K562 (cell line): Measurements from ENCODE around the gene NOSIP. TPM values are rescaled to one million over a fixed set of nuclear protein-coding genes. Genes with fewer than 3 reads are reported as not detected.

Experiments
- ARID2 ChIP-seq: fragments of 450-650 bp; IDR thresholded peaks from 2 replicates; pipeline ENCODE4 v1.6.1; 2017; ENCODE audit warnings: antibody characterized with exemption, mild to moderate bottlenecking
- ATF6 ChIP-seq: sonication (generic); formaldehyde crosslinking; IDR thresholded peaks from 2 replicates; pipeline ENCODE4 v1.4.0; 2020; ENCODE audit warnings: mild to moderate bottlenecking, missing genetic modification reagents
- BCOR ChIP-seq: fragments of 450-650 bp; IDR thresholded peaks from 2 replicates; pipeline ENCODE4 v1.6.1; 2016
- CHD1 ChIP-seq: fragments of 200-600 bp; sonication (generic); IDR thresholded peaks from one replicate; pipeline ENCODE4 v1.6.1; 2012; ENCODE audit warnings: mild to moderate bottlenecking, moderate library complexity, low read length, inconsistent platforms
- CREBBP ChIP-seq: IDR thresholded peaks from one replicate; pipeline ENCODE4 v1.6.1; 2012; ENCODE audit warnings: low read depth, mild to moderate bottlenecking, control low read depth, inconsistent platforms, low read length
- ESRRA ChIP-seq: fragments of 450-650 bp; IDR thresholded peaks from 2 replicates; pipeline ENCODE4 v1.6.1; 2014; ENCODE audit warnings: low read depth, mild to moderate bottlenecking, moderate library complexity, borderline replicate concordance
- HDAC2 ChIP-seq: fragments of 450-650 bp; IDR thresholded peaks from 2 replicates; pipeline ENCODE4 v1.6.1; 2016; ENCODE audit warnings: mild to moderate bottlenecking
- MED1 ChIP-seq: sonication (generic); formaldehyde crosslinking; IDR thresholded peaks from 2 replicates; pipeline ENCODE4 v1.8.1; 2023; ENCODE audit warnings: missing genetic modification reagents, borderline replicate concordance
- MXI1 ChIP-seq: IDR thresholded peaks from 2 replicates; pipeline ENCODE4 v1.6.1; 2011; ENCODE audit warnings: low read depth, mild to moderate bottlenecking, improper control_type of control experiment, low read length
- NCOA4 ChIP-seq: fragments of 450-650 bp; IDR thresholded peaks from 2 replicates; pipeline ENCODE4 v1.6.1; 2018; ENCODE audit warnings: mild to moderate bottlenecking; ENCODE audit not compliant: partially characterized antibody
- NR1H2 ChIP-seq: sonication (generic); formaldehyde crosslinking; IDR thresholded peaks from 2 replicates; pipeline ENCODE4 v1.4.0; 2020; ENCODE audit warnings: mild to moderate bottlenecking, missing genetic modification reagents
- NR4A1 ChIP-seq, 2 experiments: fragments of 250-450 bp in 1 of 2; fragments of 450-650 bp in 1 of 2; sonication (Bioruptor Pico) in 1 of 2; IDR thresholded peaks; 2 replicates each; pipeline versions ENCODE4 v1.4.0 to v1.6.1; 2016 to 2020; ENCODE audit warnings: mild to moderate bottlenecking in 2 of 2, missing compliant biosample characterization in 1 of 2, missing genetic modification characterization in 1 of 2, moderate library complexity in 1 of 2
- NUFIP1 ChIP-seq: fragments of 450-650 bp; IDR thresholded peaks from 2 replicates; pipeline ENCODE4 v1.6.1; 2018; ENCODE audit not compliant: partially characterized antibody
- PTTG1 ChIP-seq: fragments of 450-650 bp; IDR thresholded peaks from 2 replicates; pipeline ENCODE4 v1.6.1; 2016; ENCODE audit warnings: low read depth, mild to moderate bottlenecking, missing genetic modification characterization, missing compliant biosample characterization
- SETDB1 ChIP-seq: IDR thresholded peaks from one replicate; pipeline ENCODE4 v1.6.1; 2012; ENCODE audit warnings: low read length, control low read depth, inconsistent platforms
- TEAD1 ChIP-seq, 2 experiments: fragments of 450-650 bp in 1 of 2; sonication (generic) in 1 of 2; formaldehyde crosslinking; IDR thresholded peaks; 2 replicates each; pipeline versions ENCODE4 v1.4.0 to v1.8.0; 2020 to 2022; ENCODE audit warnings: mild to moderate bottlenecking in 2 of 2, missing genetic modification reagents in 1 of 2
- ZBED1 ChIP-seq: IDR thresholded peaks from 2 replicates; pipeline ENCODE4 v1.6.1; 2014
- ZBTB7A ChIP-seq: IDR thresholded peaks from 2 replicates; pipeline ENCODE4 v1.6.1; 2011; ENCODE audit warnings: low read depth, mild to moderate bottlenecking, low read length, moderate library complexity, borderline replicate concordance; ENCODE audit not compliant: control insufficient read depth
- ZNF146 ChIP-seq: IDR thresholded peaks from one replicate; pipeline ENCODE4 v1.6.1; 2018; ENCODE audit warnings: missing compliant biosample characterization; ENCODE audit not compliant: unreplicated experiment
- ZNF561 ChIP-seq: fragments of 450-650 bp; formaldehyde crosslinking; conservative IDR thresholded peaks from 2 replicates; pipeline ENCODE4 v1.4.0; 2020; ENCODE audit warnings: mild to moderate bottlenecking, moderate library complexity
- polyA plus RNA-seq, 8 experiments: library from polyadenylated mRNA; depleted of rRNA in 4 of 8; stranded (reverse) in 5 of 8; unstranded in 3 of 8; fragments of >200 nt; fragmentation: Nextera tagmentation in 2 of 8; fragmentation: Illumina TruSeq in 1 of 8; extraction: Ambion mirVana in 2 of 8; extraction: Trizol in 1 of 8; gene quantifications; 2 replicates each; pipeline versions ENCODE4 v1.2.1 to v1.2.3, GENCODE V29; 2011 to 2014; ENCODE audit warnings: inconsistent platforms in 1 of 8, missing spikeins in 1 of 8
- total RNA-seq, 7 experiments: library from RNA; depleted of rRNA in 6 of 7; stranded (reverse); fragments of >200 nt in 6 of 7; fragmentation: Illumina TruSeq in 2 of 7; extraction: Trizol in 2 of 7; gene quantifications; 2 replicates each; pipeline versions ENCODE4 v1.2.1 to v1.2.3, GENCODE V29; 2011 to 2021; ENCODE audit warnings: low replicate concordance in 1 of 7
- TF ChIP-seq, protein P1 (sequence below): sonication (generic); formaldehyde crosslinking; IDR thresholded peaks from 2 replicates; pipeline ENCODE4 v1.5.0; 2020; ENCODE audit warnings: missing genetic modification reagents
- TF ChIP-seq, protein P2 (sequence below): sonication (generic); formaldehyde crosslinking; IDR thresholded peaks from 2 replicates; pipeline ENCODE4 v1.8.0; 2022; ENCODE audit warnings: mild to moderate bottlenecking, missing genetic modification reagents
- TF ChIP-seq, protein P3 (sequence below): fragments of 250-450 bp; sonication (Bioruptor Pico); IDR thresholded peaks from 2 replicates; pipeline ENCODE4 v1.8.0; 2021; ENCODE audit warnings: borderline replicate concordance, mild to moderate bottlenecking, moderate library complexity; ENCODE audit not compliant: poor library complexity, severe bottlenecking

The NOSIP gene
- total and polyA plus RNA-seq, 9 of the 15 experiments (the other 6 are each of a cell fraction or from before 2014, with no cell fraction given), result 14.4 to 153 (median 79.9) TPM

- no peak for TF ChIP-seq ATF6 (CRISPR knock-in tag)
- no peak for TF ChIP-seq MXI1
- TF ChIP-seq, protein P1, sequence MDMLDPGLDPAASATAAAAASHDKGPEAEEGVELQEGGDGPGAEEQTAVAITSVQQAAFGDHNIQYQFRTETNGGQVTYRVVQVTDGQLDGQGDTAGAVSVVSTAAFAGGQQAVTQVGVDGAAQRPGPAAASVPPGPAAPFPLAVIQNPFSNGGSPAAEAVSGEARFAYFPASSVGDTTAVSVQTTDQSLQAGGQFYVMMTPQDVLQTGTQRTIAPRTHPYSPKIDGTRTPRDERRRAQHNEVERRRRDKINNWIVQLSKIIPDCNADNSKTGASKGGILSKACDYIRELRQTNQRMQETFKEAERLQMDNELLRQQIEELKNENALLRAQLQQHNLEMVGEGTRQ (CRISPR knock-in tag), result no peak
- peak; percentile 82 for TF ChIP-seq BCOR
- TF ChIP-seq ZBTB7A, result no peak
- no peak for TF ChIP-seq ZNF146 (CRISPR knock-in tag)
- no peak for TF ChIP-seq NR1H2 (CRISPR knock-in tag)
- TF ChIP-seq NUFIP1, result no peak
- TF ChIP-seq NR4A1 (CRISPR knock-in tag; IDR thresholded peaks at IDR 0.05), result no peak
- TF ChIP-seq NR4A1 (tag; IDR thresholded peaks at IDR 0.05), result no peak
- TF ChIP-seq, protein P2, sequence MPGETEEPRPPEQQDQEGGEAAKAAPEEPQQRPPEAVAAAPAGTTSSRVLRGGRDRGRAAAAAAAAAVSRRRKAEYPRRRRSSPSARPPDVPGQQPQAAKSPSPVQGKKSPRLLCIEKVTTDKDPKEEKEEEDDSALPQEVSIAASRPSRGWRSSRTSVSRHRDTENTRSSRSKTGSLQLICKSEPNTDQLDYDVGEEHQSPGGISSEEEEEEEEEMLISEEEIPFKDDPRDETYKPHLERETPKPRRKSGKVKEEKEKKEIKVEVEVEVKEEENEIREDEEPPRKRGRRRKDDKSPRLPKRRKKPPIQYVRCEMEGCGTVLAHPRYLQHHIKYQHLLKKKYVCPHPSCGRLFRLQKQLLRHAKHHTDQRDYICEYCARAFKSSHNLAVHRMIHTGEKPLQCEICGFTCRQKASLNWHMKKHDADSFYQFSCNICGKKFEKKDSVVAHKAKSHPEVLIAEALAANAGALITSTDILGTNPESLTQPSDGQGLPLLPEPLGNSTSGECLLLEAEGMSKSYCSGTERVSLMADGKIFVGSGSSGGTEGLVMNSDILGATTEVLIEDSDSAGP (CRISPR knock-in tag), result no peak
- no peak for TF ChIP-seq SETDB1
- no peak for TF ChIP-seq NCOA4
- TF ChIP-seq CREBBP, result no peak
- TF ChIP-seq ZBED1, result no peak
- TF ChIP-seq CHD1, result no peak
- no peak for TF ChIP-seq ARID2
- no peak for TF ChIP-seq MED1
- TF ChIP-seq HDAC2, result peak; percentile 47; the same call in 1 of the 2 replicates
- TF ChIP-seq, protein P3, sequence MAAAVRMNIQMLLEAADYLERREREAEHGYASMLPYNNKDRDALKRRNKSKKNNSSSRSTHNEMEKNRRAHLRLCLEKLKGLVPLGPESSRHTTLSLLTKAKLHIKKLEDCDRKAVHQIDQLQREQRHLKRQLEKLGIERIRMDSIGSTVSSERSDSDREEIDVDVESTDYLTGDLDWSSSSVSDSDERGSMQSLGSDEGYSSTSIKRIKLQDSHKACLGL (CRISPR knock-in tag), result no peak
- no peak for TF ChIP-seq PTTG1
- TF ChIP-seq ZNF561 (CRISPR knock-in tag), result no peak
- TF ChIP-seq ESRRA, result 0 out of 2 replicates have a peak, but pooled peaks have one; percentile 14
- no peak for TF ChIP-seq TEAD1 (CRISPR knock-in tag; IDR thresholded peaks at IDR 0.05)
Observed at GRCh38 chr19:49616532-49616931, 36.2 kb upstream of the NOSIP start (continued).
